Heart left ventricle (tissue), 16 donors: ENCODE data around the gene TXLNG. TPM values are rescaled to one million over a fixed set of nuclear protein-coding genes. Genes with fewer than 3 reads are reported as not detected.

ENCODE experiments used
- ATAC-seq, 4 donors: fragments of 200-7000 bp; cut with Tn5 transposase; one replicate each; pipeline ENCODE4 v1.9.1; 2020 to 2022; ENCODE audit warnings: moderate library complexity in 4 of 4, mild to moderate bottlenecking in 3 of 4, moderate number of reproducible peaks in 1 of 4
- DNase-seq, 5 donors: peaks; one replicate each; pipeline ENCODE4 v3.0.0-alpha.2; 2020
- H3K27ac ChIP-seq, 12 donors: fragments of 200-600 bp; sonication (generic) in 4 of 12; one replicate each; pipeline versions ENCODE4 v1.5.0 to v1.8.0; 2016 to 2022; ENCODE audit warnings: mild to moderate bottlenecking in 2 of 12
- H3K27me3 ChIP-seq, 9 donors: fragments of 200-600 bp; sonication (generic) in 2 of 9; one replicate each; pipeline versions ENCODE4 v1.5.1 to v1.8.0; 2016 to 2022; ENCODE audit warnings: mild to moderate bottlenecking in 3 of 9
- H3K36me3 ChIP-seq, 9 donors: fragments of 200-600 bp; sonication (generic) in 2 of 9; one replicate each; pipeline versions ENCODE4 v1.5.0 to v1.8.0; 2018 to 2022; ENCODE audit warnings: mild to moderate bottlenecking in 2 of 9
- H3K4me1 ChIP-seq, 12 donors: fragments of 200-600 bp; sonication (generic) in 4 of 12; one replicate each; pipeline versions ENCODE4 v1.5.0 to v1.8.0; 2016 to 2022; ENCODE audit warnings: mild to moderate bottlenecking in 3 of 12
- H3K4me3 ChIP-seq, 12 donors: fragments of 200-600 bp; sonication (generic) in 4 of 12; one replicate each; pipeline versions ENCODE4 v1.5.0 to v1.8.0; 2017 to 2022; ENCODE audit warnings: mild to moderate bottlenecking in 9 of 12, moderate library complexity in 4 of 12
- H3K9me3 ChIP-seq, 12 donors: fragments of 200-600 bp; sonication (generic) in 4 of 12; one replicate each; pipeline versions ENCODE4 v1.5.0 to v1.8.0; 2016 to 2022; ENCODE audit warnings: mild to moderate bottlenecking in 1 of 12
- POLR2A ChIP-seq, 2 donors: fragments of 450-650 bp; IDR thresholded peaks; one replicate each; pipeline ENCODE4 v1.6.1; 2017; ENCODE audit warnings: antibody characterized with exemption in 2 of 2, mild to moderate bottlenecking in 2 of 2, moderate library complexity in 2 of 2
- WGBS, 4 donors: extraction: QIAGEN DNeasy Blood & Tissue Kit in 2 of 4; methylation state at CpG; one replicate each; pipeline versions ENCODE4 v1.1.5 to v1.1.7; 2013 to 2018; 5-methylcytosine and 5-hydroxymethylcytosine counted together
- intact Hi-C, 10 donors: fragments of 100-400 bp; cut with DNase I; formaldehyde crosslinking; loops; one replicate each; pipeline versions ENCODE4 v1.11.1 to v1.14.2; 2022
- polyA plus RNA-seq, 2 donors: library from polyadenylated mRNA; stranded (reverse); fragments of 200-250 nt; gene quantifications; one replicate each; pipeline ENCODE4 v1.2.3, GENCODE V29; 2013
- total RNA-seq, 9 donors: library from RNA; depleted of rRNA in 2 of 9; stranded (reverse); fragments of >200 nt in 2 of 9; fragmentation: NEBNext Ultra II Directional in 3 of 9; extraction: Animal tissue kit (Norgen Biotek cat#: 25700) in 3 of 9; gene quantifications; one replicate each; pipeline versions ENCODE4 v1.1.0 to v1.2.4, GENCODE V29; 2016 to 2023
- TF ChIP-seq, protein P1 (sequence below), 12 donors: fragments of 200-600 bp; sonication (generic) in 4 of 12; IDR thresholded peaks; one replicate each; pipeline versions ENCODE4 v1.5.0 to v1.8.0; 2018 to 2022; ENCODE audit warnings: antibody characterized with exemption in 12 of 12, mild to moderate bottlenecking in 5 of 12
- donor health status: ischemic (EF 13 %, LVEDD 7.1; RV severe dilation, severe dysfunction).
- donor health status: healthy with polysubstance abuse.
- donor health status: DM: no; HTN: yes; CAD: no.
- donor health status: DM: no; HTN: no; CAD: no.
- donor health status: ischemic (EF 25% LVEDD 6.9; RV normal size, moderate dysfunction).
- donor health status: ischemic (EF 25% LVEDD 5.7; RV mildly dilated, moderate dysfunction).
- donor health status: healthy.
- donor health status: DM: yes; HTN: yes; CAD: no.
- donor health status: ischemic (EF 35%, LVEDD 5.7; RV mildly dilated, moderate dysfunction).
- donor health status: nonischemic (EF 11% LVEDD 7.7; RV severe dilation, severe dysfunction).
- donor health status: DM: yes; HTN: yes; CAD: no.
- donor health status: PGD.
- donor health status: ischemic (EF 29% LVEDD 5.4; RV normal size, mild dysfunction).
- donor health status: nonischemic (EF 23%, LVEDD 6.1; RV moderate dilation, normal function).

The TXLNG gene
- total and polyA plus RNA-seq, 11 donors, result 3.0 to 8.1 (median 6.2) TPM

DNA sequence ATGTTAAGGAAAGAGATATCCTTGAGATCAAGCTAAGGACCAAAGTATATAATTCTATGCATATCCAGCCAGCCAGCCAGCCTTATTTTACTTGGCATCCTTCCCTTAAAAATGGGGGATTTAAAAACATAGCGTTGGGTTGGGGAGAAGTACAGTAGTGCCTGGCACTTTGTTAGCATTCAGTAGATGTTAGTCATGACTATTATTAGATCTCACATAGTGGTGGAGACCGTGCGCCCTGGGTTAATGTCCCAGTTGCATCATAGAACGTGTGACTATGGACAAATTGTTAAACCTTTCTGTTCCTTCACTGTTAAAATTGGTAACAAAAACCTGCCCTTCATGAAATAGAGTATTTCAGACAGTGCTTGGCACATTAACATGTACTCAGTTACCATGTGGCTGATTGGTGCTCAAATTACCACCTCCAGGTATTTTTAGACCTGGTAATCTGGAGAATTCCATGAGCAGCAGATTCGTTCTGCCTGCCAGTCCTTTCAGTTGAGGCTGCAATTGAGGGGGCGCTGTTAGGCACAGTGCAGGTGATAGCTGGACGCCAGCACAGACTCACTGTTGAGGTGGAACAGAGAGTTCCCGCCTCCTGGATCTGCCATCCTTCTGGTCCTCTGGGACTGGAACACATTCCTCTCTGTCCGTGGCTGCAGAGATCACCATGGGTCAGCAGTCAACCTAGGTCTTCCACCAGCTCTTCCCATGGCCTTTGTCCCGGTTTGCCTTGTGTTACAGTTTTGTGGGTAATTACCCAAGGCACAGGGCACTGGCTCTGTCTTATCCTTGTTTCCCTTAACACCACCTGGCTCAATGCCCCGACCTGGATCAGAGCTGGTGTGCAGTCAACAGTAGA is 52.2 kb downstream of the TXLNG start:
- Histone ChIP-seq H3K4me3 (no peak overlapping the region), H3K27me3 (no peaks in the 10 kb centered on the region), H3K4me1 (peaks cover 0 to 14% (median 7%) of the 10 kb centered on the region in 12 donors), H3K9me3 (no peaks in the 10 kb centered on the region), H3K36me3 (peaks cover 0 to 91% (median 22%) of the 10 kb centered on the region in 9 donors), H3K27ac (peak overlapping the region in 10 of 12 donors; percentile 29 to 81 (median 50))
- ATAC-seq, result peak; percentile 81 to 88 (median 86)
- intact Hi-C loops, result loop anchor here in 4 of 10 donors (5.0 to 10.0 kb wide), 2 partner anchors 44 to 46 kb away; no protein-coding TSS in a partner anchor
- WGBS, 4 donors, result 33 to 70% (median 58%) methylated on average over 11 of the region's 11 CpGs
- DNase-seq, result peak in 4 of 5 donors; percentile 34 to 58 (median 46)
- no peak for TF ChIP-seq POLR2A (IDR thresholded peaks at IDR 0.05)
- TF ChIP-seq, protein P1, sequence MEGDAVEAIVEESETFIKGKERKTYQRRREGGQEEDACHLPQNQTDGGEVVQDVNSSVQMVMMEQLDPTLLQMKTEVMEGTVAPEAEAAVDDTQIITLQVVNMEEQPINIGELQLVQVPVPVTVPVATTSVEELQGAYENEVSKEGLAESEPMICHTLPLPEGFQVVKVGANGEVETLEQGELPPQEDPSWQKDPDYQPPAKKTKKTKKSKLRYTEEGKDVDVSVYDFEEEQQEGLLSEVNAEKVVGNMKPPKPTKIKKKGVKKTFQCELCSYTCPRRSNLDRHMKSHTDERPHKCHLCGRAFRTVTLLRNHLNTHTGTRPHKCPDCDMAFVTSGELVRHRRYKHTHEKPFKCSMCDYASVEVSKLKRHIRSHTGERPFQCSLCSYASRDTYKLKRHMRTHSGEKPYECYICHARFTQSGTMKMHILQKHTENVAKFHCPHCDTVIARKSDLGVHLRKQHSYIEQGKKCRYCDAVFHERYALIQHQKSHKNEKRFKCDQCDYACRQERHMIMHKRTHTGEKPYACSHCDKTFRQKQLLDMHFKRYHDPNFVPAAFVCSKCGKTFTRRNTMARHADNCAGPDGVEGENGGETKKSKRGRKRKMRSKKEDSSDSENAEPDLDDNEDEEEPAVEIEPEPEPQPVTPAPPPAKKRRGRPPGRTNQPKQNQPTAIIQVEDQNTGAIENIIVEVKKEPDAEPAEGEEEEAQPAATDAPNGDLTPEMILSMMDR (IDR thresholded peaks at IDR 0.05), result peak in 2 of 12 donors; percentile 5 to 9

GRCh38 chrX:16839219-16839851 is 53.1 kb downstream of the TXLNG start:
- Histone ChIP-seq H3K4me1 (peaks cover 0 to 14% (median 7%) of the 10 kb centered on the region in 12 donors), H3K27me3 (no peaks in the 10 kb centered on the region), H3K4me3 (no peak overlapping the region), H3K9me3 (no peaks in the 10 kb centered on the region), H3K27ac (peak overlapping the region in 7 of 12 donors; percentile 33 to 81 (median 61)), H3K36me3 (peaks cover 0 to 88% (median 24%) of the 10 kb centered on the region in 9 donors)
- 54 to 79% (median 68%) methylated on average over 5 of the region's 5 CpGs for WGBS, 4 donors
- intact Hi-C loops, result loop anchor here in 4 of 10 donors (5.0 to 10.0 kb wide), 2 partner anchors 43 to 45 kb away; no protein-coding TSS in a partner anchor
- ATAC-seq (peak in 1 of 4 donors; percentile 29), DNase-seq (no peak)
- TF ChIP-seq POLR2A (IDR thresholded peaks at IDR 0.05), result no peak
- TF ChIP-seq, protein P1 (IDR thresholded peaks at IDR 0.05), result no peak

DNA sequence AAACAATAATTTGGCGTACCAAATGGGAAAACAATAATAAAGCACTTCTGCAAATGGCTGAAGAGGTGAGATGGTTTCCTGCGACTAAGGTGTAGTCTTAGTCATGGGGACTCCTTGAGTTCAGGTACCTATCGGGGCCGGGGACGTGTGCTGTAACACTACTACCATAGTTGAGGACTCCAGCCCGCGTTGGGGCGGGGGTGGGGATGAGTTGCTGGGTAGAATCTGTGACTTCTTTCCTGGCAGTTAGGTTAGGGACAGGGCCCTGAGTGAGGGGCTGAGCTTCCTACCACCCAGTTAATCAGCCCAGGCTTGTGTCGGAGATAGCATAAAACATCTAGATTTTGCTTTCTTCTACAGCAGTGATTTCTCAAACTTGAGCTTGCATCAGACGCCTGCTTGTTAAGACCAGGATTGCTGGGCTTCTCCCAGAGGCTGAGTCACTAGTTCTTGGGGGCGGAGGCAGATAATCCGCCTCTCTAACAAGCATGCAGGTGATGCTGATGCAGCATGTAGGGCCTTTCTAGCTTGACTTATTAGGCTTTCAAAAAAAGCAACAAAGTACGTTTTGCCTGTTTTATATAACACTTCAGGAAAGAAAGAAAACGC is 53.7 kb downstream of the TXLNG start:
- ATAC-seq, result peak in 1 of 4 donors; percentile 14
- H3K27me3 ChIP-seq, result no peaks in the 10 kb centered on the region
- peak overlapping the region in 2 of 12 donors; percentile 30 to 81 for H3K27ac ChIP-seq
- no peak for DNase-seq
- intact Hi-C loops, result loop anchor here in 4 of 10 donors (5.0 to 10.0 kb wide), 2 partner anchors 42 to 45 kb away; no protein-coding TSS in a partner anchor
- H3K4me1 ChIP-seq, result peaks cover 0 to 14% (median 7%) of the 10 kb centered on the region in 12 donors
- 81 to 95% (median 87%) methylated on average over 14 of the region's 14 CpGs for WGBS, 4 donors
- H3K9me3 ChIP-seq, result no peaks in the 10 kb centered on the region
- no peak overlapping the region for H3K4me3 ChIP-seq
- H3K36me3 ChIP-seq, result peaks cover 0 to 87% (median 28%) of the 10 kb centered on the region in 9 donors
- TF ChIP-seq, protein P1 (IDR thresholded peaks at IDR 0.05), result no peak
- TF ChIP-seq POLR2A (IDR thresholded peaks at IDR 0.05), result no peak
